Measurements from ENCODE around the gene TOP2B. TPM values are rescaled to one million over a fixed set of nuclear protein-coding genes. Genes with fewer than 3 reads are reported as not detected.

Gene TOP2B, protein sequence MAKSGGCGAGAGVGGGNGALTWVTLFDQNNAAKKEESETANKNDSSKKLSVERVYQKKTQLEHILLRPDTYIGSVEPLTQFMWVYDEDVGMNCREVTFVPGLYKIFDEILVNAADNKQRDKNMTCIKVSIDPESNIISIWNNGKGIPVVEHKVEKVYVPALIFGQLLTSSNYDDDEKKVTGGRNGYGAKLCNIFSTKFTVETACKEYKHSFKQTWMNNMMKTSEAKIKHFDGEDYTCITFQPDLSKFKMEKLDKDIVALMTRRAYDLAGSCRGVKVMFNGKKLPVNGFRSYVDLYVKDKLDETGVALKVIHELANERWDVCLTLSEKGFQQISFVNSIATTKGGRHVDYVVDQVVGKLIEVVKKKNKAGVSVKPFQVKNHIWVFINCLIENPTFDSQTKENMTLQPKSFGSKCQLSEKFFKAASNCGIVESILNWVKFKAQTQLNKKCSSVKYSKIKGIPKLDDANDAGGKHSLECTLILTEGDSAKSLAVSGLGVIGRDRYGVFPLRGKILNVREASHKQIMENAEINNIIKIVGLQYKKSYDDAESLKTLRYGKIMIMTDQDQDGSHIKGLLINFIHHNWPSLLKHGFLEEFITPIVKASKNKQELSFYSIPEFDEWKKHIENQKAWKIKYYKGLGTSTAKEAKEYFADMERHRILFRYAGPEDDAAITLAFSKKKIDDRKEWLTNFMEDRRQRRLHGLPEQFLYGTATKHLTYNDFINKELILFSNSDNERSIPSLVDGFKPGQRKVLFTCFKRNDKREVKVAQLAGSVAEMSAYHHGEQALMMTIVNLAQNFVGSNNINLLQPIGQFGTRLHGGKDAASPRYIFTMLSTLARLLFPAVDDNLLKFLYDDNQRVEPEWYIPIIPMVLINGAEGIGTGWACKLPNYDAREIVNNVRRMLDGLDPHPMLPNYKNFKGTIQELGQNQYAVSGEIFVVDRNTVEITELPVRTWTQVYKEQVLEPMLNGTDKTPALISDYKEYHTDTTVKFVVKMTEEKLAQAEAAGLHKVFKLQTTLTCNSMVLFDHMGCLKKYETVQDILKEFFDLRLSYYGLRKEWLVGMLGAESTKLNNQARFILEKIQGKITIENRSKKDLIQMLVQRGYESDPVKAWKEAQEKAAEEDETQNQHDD (N-terminal part only)
- total RNA-seq: 61.8 and 81.7 TPM in 2 replicates

DNA sequence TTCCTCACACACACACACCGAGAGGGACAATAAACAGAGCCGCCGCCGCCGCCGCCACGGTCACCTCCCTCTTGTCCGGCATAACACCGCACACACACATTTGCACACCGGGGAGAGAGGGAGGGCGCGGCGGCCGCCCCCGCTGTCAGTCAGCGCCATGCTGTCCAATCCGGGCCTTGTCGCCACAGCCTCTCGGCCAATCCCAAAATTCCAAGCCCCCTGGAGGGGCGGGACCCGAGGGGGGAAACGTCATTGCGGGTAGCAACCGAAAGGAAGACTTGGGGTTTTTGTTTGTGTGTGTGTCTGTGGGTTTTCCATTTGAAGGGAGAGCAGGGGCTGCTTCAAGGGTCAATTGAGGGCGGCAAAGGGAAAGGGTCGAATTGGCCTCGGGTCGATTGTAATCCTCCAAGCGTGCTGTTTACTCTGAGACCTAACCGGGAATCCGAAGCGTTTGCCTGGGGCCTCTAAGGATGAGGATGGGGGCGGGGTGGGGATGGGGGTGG, at the start of gene TOP2B:
Gene TOP2B, minus strand, starts transcription at position 96 of the 503 bp plus-strand sequence. CDS start 610 bp downstream, outside the sequence.

Other genes with a start within 250 kb of the TOP2B start
- gene RARB, start 236.6 kb downstream of the TOP2B start, total RNA-seq: 5.2 and 10.2 TPM in 2 replicates
- 30.4 and 34.9 TPM in 2 replicates for gene NGLY1, start 118.5 kb upstream of the TOP2B start, total RNA-seq
- gene OXSM, start 125.2 kb upstream of the TOP2B start, total RNA-seq: 9.8 and 10.0 TPM in 2 replicates